ENCODE measurements around the gene PITPNM2. TPM values are rescaled to one million over a fixed set of nuclear protein-coding genes. Genes with fewer than 3 reads are reported as not detected.
A peak's percentile ranks its signal among the peaks of the same experiment; 100 is the strongest.

The PITPNM2 gene
- total RNA-seq, 4 donors from 2014 or later = 3.2 to 6.5 (median 4.2) TPM

- intact Hi-C loops (cut with DNase I; ENCODE audit: low total_unique reads) = no loop called here
- DNase-seq (ENCODE audit: low spot score in 2 of 2) = peak in 1 of 2 donors; percentile 29
- H3K4me3 ChIP-seq (ENCODE audit: low read depth, poor library complexity, severe bottlenecking) = no peak overlapping the region
- 72 to 73% methylated on average over 11 of the region's 11 CpGs for WGBS, 2 donors
- TF ChIP-seq CTCF (IDR thresholded peaks at IDR 0.05) = no peak
- TF ChIP-seq POLR2A (IDR thresholded peaks at IDR 0.05) = no peak
Observed at GRCh38 chr12:123160801-123161487, 10.1 kb upstream of the PITPNM2 start.

GRCh38 chr12:123153906-123154305, 3.0 kb upstream of the PITPNM2 start:
- DNase-seq (ENCODE audit: low spot score in 2 of 2) = peak in 1 of 2 donors; percentile 64
- intact Hi-C loops (cut with DNase I; ENCODE audit: low total_unique reads) = loop anchor here (5.0 kb wide), 1 partner anchor 823 kb away; no protein-coding TSS in a partner anchor
- H3K4me3 ChIP-seq (ENCODE audit: low read depth, poor library complexity, severe bottlenecking) = no peak overlapping the region
- WGBS, 2 donors = 79% methylated on average over 2 of the region's 2 CpGs
- TF ChIP-seq POLR2A (IDR thresholded peaks at IDR 0.05) (no peak), CTCF (IDR thresholded peaks at IDR 0.05) (no peak)

- 77 to 84% methylated on average over 3 of the region's 3 CpGs for WGBS, 2 donors
- DNase-seq (ENCODE audit: low spot score in 2 of 2) = peak in 1 of 2 donors; percentile 3
Observed at GRCh38 chr12:123152833-123153232, 1.9 kb upstream of the PITPNM2 start.

GRCh38 chr12:123151457-123152454, 866 bp upstream of the PITPNM2 start:
- TF ChIP-seq POLR2A (IDR thresholded peaks at IDR 0.05) = no peak
- TF ChIP-seq CTCF (IDR thresholded peaks at IDR 0.05) = no peak
- 40 to 42% methylated on average over 46 of the region's 46 CpGs for WGBS, 2 donors
- intact Hi-C loops (cut with DNase I; ENCODE audit: low total_unique reads) = loop anchor here (5.0 kb wide), 1 partner anchor 826 kb away; no protein-coding TSS in a partner anchor
- DNase-seq (ENCODE audit: low spot score in 2 of 2) = peak in 1 of 2 donors; percentile 81
- peak overlapping the region; percentile 74 for H3K4me3 ChIP-seq (ENCODE audit: low read depth, poor library complexity, severe bottlenecking)

More at GRCh38 chr12:123152833-123153232, 1.9 kb upstream of the PITPNM2 start:
- no peak overlapping the region for H3K4me3 ChIP-seq (ENCODE audit: low read depth, poor library complexity, severe bottlenecking)
- TF ChIP-seq CTCF (IDR thresholded peaks at IDR 0.05) (no peak), POLR2A (IDR thresholded peaks at IDR 0.05) (no peak)
- intact Hi-C loops (cut with DNase I; ENCODE audit: low total_unique reads) = loop anchor here (5.0 kb wide), 1 partner anchor 824 kb away; no protein-coding TSS in a partner anchor

- H3K4me3 ChIP-seq (ENCODE audit: low read depth, poor library complexity, severe bottlenecking) = peak overlapping the region; percentile 32
- peak in 1 of 2 donors; percentile 88 for DNase-seq (ENCODE audit: low spot score in 2 of 2)
- TF ChIP-seq POLR2A (IDR thresholded peaks at IDR 0.05) (no peak), CTCF (IDR thresholded peaks at IDR 0.05) (no peak)
- intact Hi-C loops (cut with DNase I; ENCODE audit: low total_unique reads) = loop anchor here (5.0 kb wide), 1 partner anchor 827 kb away; no protein-coding TSS in a partner anchor
- 4% methylated on average over 7 of the region's 54 CpGs; no CpG with 5 or more reads in 1 of the 2 donors for WGBS, 2 donors
Observed at GRCh38 chr12:123150275-123150743, 581 bp downstream of the PITPNM2 start.

Measured in lower leg skin (tissue), 4 donors.